ENCODE measurements around the gene TCF21.

- TF ChIP-seq CTCF (conservative IDR thresholded peaks at IDR 0.05; ENCODE audit: low read depth, low read length) (no peak), POLR2A (IDR thresholded peaks at IDR 0.05; ENCODE audit: low read depth, low read length) (no peak), MXI1 (IDR thresholded peaks at IDR 0.05; ENCODE audit: borderline replicate concordance, low read depth, low read length) (no peak), RFX5 (IDR thresholded peaks at IDR 0.05; ENCODE audit: low read depth, low read length) (no peak), ELK1 (IDR thresholded peaks at IDR 0.05; ENCODE audit: borderline replicate concordance, low read depth, low read length) (no peak)
Measured at GRCh38 chr6:133918208-133918930, 29.5 kb downstream of the TCF21 start.

Measured in IMR-90 (cell line).